WTC11 (cell line): ENCODE measurements around the gene GCC1. TPM values are rescaled to one million over a fixed set of nuclear protein-coding genes. Genes with fewer than 3 reads are reported as not detected.

Source experiments
- ATAC-seq: fragments of 200-7000 bp; cut with Tn5 transposase; 2 replicates; pipeline ENCODE4 v1.10.0; 2021; ENCODE audit warnings: mild to moderate bottlenecking, moderate library complexity
- CTCF ChIA-PET: fragments of 300-600 bp; sonication (Branson Sonifier 250); formaldehyde crosslinking; loops from one replicate; lab custom pipeline; 2021; ENCODE audit warnings: antibody characterized with exemption; lab: Charles Lee
- POLR2A ChIA-PET: fragments of 350-600 bp; sonication (Branson Sonifier 250); formaldehyde crosslinking; loops from one replicate; lab custom pipeline; 2021; ENCODE audit warnings: antibody characterized with exemption; lab: Charles Lee
- DNase-seq: peaks from one replicate; pipeline ENCODE4 v3.0.0; 2021; ENCODE audit warnings: low spot score
- H3K27ac Mint-ChIP-seq: 2 replicates; pipeline ENCODE4 v1.8.0; 2021; ENCODE audit warnings: mixed read lengths
- H3K27me3 Mint-ChIP-seq: 2 replicates; pipeline ENCODE4 v1.8.0; 2021; ENCODE audit warnings: low read depth, mild to moderate bottlenecking, moderate library complexity, mixed read lengths
- H3K36me3 Mint-ChIP-seq: 2 replicates; pipeline ENCODE4 v1.8.0; 2021; ENCODE audit warnings: mixed read lengths
- H3K4me1 Mint-ChIP-seq: 2 replicates; pipeline ENCODE4 v1.8.0; 2022; ENCODE audit warnings: mixed read lengths
- H3K4me3 Mint-ChIP-seq: 2 replicates; pipeline ENCODE4 v1.8.0; 2021; ENCODE audit warnings: mild to moderate bottlenecking, moderate library complexity, mixed read lengths
- H3K9me3 Mint-ChIP-seq: 2 replicates; pipeline ENCODE4 v1.8.0; 2021; ENCODE audit warnings: mixed read lengths
- EMX1 ChIP-seq: fragments of 250-450 bp; sonication (Bioruptor Pico); IDR thresholded peaks from 2 replicates; pipeline ENCODE4 v1.8.0; 2021; ENCODE audit warnings: mild to moderate bottlenecking
- FOXP1 ChIP-seq: sonication (generic); formaldehyde crosslinking; IDR thresholded peaks from 2 replicates; pipeline ENCODE4 v1.8.0; 2022; ENCODE audit warnings: missing genetic modification reagents, mild to moderate bottlenecking, moderate library complexity, borderline replicate concordance
- JAZF1 ChIP-seq: fragments of 250-450 bp; sonication (Bioruptor Pico); IDR thresholded peaks from 2 replicates; pipeline ENCODE4 v1.9.0; 2021; ENCODE audit warnings: moderate library complexity, mild to moderate bottlenecking, inconsistent platforms
- JUN ChIP-seq: sonication (generic); formaldehyde crosslinking; IDR thresholded peaks from 2 replicates; pipeline ENCODE4 v1.8.0; 2023; ENCODE audit warnings: mild to moderate bottlenecking, missing genetic modification reagents
- MYBL2 ChIP-seq: sonication (generic); formaldehyde crosslinking; IDR thresholded peaks from 2 replicates; pipeline ENCODE4 v1.8.1; 2023; ENCODE audit warnings: mild to moderate bottlenecking, moderate library complexity, missing genetic modification reagents
- ZBTB21 ChIP-seq: sonication (generic); formaldehyde crosslinking; IDR thresholded peaks from 2 replicates; pipeline ENCODE4 v1.8.1; 2023; ENCODE audit warnings: mild to moderate bottlenecking, missing genetic modification reagents, borderline replicate concordance
- ZNF219 ChIP-seq: sonication (generic); formaldehyde crosslinking; IDR thresholded peaks from 2 replicates; pipeline ENCODE4 v1.8.0; 2023; ENCODE audit warnings: missing genetic modification reagents, mild to moderate bottlenecking, borderline replicate concordance
- ZNF232 ChIP-seq: sonication (generic); formaldehyde crosslinking; IDR thresholded peaks from 2 replicates; pipeline ENCODE4 v1.8.0; 2022; ENCODE audit warnings: mild to moderate bottlenecking, missing genetic modification reagents
- ZNF317 ChIP-seq: sonication (generic); formaldehyde crosslinking; IDR thresholded peaks from 2 replicates; pipeline ENCODE4 v1.8.1; 2023; ENCODE audit warnings: low read depth, mild to moderate bottlenecking, moderate library complexity, missing genetic modification reagents, borderline replicate concordance
- total RNA-seq: library from RNA; stranded (reverse); gene quantifications from 3 replicates; pipeline ENCODE4 v1.2.3, GENCODE V29; 2021
- TF ChIP-seq, protein P1 (sequence below): fragments of 250-450 bp; sonication (Bioruptor Pico); conservative IDR thresholded peaks from 2 replicates; pipeline ENCODE4 v1.9.0; 2021; ENCODE audit warnings: mild to moderate bottlenecking
- TF ChIP-seq, protein P2 (sequence below): sonication (generic); formaldehyde crosslinking; IDR thresholded peaks from 2 replicates; pipeline ENCODE4 v1.8.1; 2023; ENCODE audit warnings: mild to moderate bottlenecking, missing genetic modification reagents, moderate library complexity
- TF ChIP-seq, protein P3 (sequence below): fragments of 250-450 bp; sonication (Bioruptor Pico); IDR thresholded peaks from 2 replicates; pipeline ENCODE4 v1.9.0; 2021; ENCODE audit warnings: moderate library complexity, mild to moderate bottlenecking, inconsistent platforms, borderline replicate concordance
- TF ChIP-seq, protein P4 (sequence below): fragments of 200-600 bp; IDR thresholded peaks from 2 replicates; pipeline ENCODE4 v1.8.0; 2022; ENCODE audit warnings: antibody characterized with exemption
- TF ChIP-seq, protein P5 (sequence below): sonication (generic); formaldehyde crosslinking; IDR thresholded peaks from 2 replicates; pipeline ENCODE4 v1.8.0; 2022; ENCODE audit warnings: mild to moderate bottlenecking, missing genetic modification reagents
- TF ChIP-seq, protein P6 (sequence below): sonication (generic); formaldehyde crosslinking; IDR thresholded peaks from 2 replicates; pipeline ENCODE4 v1.8.0; 2023; ENCODE audit warnings: mild to moderate bottlenecking, missing genetic modification reagents
- TF ChIP-seq, protein P7 (sequence below): sonication (generic); formaldehyde crosslinking; IDR thresholded peaks from 2 replicates; pipeline ENCODE4 v1.8.1; 2023; ENCODE audit warnings: mild to moderate bottlenecking, moderate library complexity, missing genetic modification reagents
- TF ChIP-seq, protein P8 (sequence below): sonication (generic); formaldehyde crosslinking; IDR thresholded peaks from 2 replicates; pipeline ENCODE4 v1.8.1; 2023; ENCODE audit warnings: mild to moderate bottlenecking, missing genetic modification reagents, moderate library complexity

GCC1 gene
- total RNA-seq, 1 experiment from 2014 or later: 13.2 TPM

DNA sequence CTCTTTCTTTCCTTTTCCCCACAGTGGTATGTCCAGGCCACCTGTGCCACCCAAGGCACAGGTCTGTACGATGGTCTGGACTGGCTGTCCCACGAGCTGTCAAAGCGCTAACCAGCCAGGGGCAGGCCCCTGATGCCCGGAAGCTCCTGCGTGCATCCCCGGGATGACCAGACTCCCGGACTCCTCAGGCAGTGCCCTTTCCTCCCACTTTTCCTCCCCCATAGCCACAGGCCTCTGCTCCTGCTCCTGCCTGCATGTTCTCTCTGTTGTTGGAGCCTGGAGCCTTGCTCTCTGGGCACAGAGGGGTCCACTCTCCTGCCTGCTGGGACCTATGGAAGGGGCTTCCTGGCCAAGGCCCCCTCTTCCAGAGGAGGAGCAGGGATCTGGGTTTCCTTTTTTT lies 5.8 kb upstream of the GCC1 start (continued):
- no peak for TF ChIP-seq MYBL2 (CRISPR knock-in tag)
- TF ChIP-seq EMX1 (CRISPR knock-in tag): no peak
- no peak for TF ChIP-seq JAZF1

DNA sequence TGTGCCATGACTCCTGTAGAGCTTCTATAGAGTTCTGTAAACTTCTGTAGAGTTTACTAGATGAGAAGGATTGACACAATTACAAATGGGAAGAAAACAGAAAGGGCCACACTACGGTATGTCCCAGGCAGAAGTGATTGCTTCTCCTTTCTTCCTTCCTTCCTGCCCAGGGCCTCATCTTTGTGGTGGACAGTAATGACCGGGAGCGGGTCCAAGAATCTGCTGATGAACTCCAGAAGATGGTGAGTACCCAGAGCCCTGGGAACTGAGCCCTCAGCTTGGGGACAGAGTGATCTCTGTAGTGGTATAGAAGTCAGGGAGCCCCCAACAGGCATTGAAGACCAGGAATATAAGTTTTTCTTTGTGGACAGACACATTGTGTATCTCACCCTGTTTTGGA lies 4.5 kb upstream of the GCC1 start:
- no peak overlapping the region for H3K27ac Mint-ChIP-seq
- peak overlapping the region; percentile 39 for H3K4me3 Mint-ChIP-seq
- ChIA-PET CTCF (interaction anchor here (2.8 kb wide), 1 partner anchor 39 kb away, joined by 43 read pairs; no protein-coding TSS in a partner anchor), POLR2A (interaction anchor here (0.7 kb wide), 1 partner anchor 137 kb away, joined by 4 read pairs; no protein-coding TSS in a partner anchor)
- no peak for DNase-seq
- ATAC-seq: no peak
- no peaks in the 10 kb centered on the region for H3K9me3 Mint-ChIP-seq
- H3K27me3 Mint-ChIP-seq: peaks cover 27% of the 10 kb centered on the region
- TF ChIP-seq ZNF219 (no peak), JUN (no peak), ZNF317 (CRISPR knock-in tag) (no peak), ZBTB21 (no peak), FOXP1 (CRISPR knock-in tag) (no peak)
- TF ChIP-seq, protein P1, sequence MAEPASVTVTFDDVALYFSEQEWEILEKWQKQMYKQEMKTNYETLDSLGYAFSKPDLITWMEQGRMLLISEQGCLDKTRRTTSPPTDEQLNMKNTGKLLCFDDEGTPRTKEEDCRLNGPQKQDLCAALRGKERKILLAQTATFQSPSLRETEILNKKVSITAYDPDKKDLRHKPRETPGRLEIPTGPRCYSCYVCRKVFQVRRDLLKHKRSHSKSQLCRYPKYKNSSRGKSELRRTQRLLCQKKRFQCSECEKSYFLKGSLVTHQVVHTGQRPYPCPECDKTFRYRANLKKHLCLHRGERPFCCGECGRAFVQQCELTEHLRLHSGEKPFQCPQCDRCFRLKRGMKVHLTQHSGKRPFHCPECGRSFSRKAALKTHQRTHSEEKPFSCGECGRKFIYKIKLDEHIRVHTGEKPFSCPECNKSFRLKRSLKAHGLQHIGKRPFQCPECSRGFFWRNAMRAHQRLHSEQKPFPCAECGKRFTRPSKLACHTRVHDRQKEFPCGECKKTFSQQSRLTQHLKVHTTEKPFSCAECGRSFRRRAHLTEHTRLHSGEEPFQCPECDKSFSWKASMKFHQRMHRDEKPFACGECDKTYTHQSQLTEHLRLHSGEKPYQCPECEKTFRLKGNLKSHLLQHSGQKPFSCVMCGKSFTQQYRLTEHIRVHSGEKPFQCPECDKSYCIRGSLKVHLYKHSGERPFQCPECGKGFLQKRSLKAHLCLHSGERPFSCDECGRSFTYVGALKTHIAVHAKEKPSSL (CRISPR knock-in tag): no peak
- TF ChIP-seq, protein P2, sequence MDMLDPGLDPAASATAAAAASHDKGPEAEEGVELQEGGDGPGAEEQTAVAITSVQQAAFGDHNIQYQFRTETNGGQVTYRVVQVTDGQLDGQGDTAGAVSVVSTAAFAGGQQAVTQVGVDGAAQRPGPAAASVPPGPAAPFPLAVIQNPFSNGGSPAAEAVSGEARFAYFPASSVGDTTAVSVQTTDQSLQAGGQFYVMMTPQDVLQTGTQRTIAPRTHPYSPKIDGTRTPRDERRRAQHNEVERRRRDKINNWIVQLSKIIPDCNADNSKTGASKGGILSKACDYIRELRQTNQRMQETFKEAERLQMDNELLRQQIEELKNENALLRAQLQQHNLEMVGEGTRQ: no peak
- TF ChIP-seq, protein P3, sequence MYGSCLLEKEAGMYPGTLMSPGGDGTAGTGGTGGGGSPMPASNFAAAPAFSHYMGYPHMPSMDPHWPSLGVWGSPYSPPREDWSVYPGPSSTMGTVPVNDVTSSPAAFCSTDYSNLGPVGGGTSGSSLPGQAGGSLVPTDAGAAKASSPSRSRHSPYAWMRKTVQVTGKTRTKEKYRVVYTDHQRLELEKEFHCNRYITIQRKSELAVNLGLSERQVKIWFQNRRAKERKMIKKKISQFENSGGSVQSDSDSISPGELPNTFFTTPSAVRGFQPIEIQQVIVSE: no peak
- peaks cover 20% of the 10 kb centered on the region for H3K4me1 Mint-ChIP-seq
- H3K36me3 Mint-ChIP-seq: peaks cover 23% of the 10 kb centered on the region

DNA sequence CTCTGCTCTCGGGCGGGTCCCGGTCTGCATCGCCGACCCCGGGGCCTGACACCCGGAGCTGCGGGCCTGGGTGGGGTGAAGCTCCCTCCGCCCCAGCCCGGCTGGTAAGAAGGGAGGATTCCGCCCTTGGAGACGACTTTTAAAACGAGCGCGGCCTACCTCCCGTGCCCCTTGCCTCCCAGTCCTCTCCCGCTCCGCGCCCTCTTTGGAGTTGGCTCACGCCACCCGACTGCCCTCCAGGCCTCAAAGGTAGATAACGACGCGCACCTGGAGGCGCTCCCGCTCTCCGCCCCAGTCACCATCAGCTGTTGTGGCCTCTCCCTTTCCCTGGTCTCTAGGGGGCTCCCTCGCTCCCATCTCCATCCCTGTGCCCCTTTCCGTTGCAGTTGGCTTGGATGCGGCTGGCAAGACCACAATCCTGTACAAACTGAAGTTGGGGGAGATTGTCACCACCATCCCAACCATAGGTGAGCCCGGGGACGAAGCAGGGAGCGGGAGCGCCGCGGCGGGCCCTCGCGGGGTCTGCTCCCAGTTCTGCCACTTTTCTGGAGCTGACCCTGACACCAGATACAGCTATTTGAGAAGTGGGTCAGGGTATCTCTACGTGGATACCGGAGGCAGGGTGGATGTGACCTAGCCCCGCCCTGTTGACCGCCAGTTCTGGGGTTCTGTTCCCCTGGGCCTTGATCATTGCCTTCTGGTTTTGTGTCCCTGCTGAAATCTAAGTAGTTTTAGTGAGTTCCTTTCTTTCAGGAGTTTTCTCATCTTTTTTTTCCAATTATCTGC lies 3.5 kb upstream of the GCC1 start:
- Mint-ChIP-seq H3K4me3 (peak overlapping the region; percentile 96), H3K4me1 (peaks cover 29% of the 10 kb centered on the region), H3K27ac (peak overlapping the region; percentile 97), H3K27me3 (peaks cover 24% of the 10 kb centered on the region), H3K9me3 (no peaks in the 10 kb centered on the region), H3K36me3 (peaks cover 23% of the 10 kb centered on the region)
- ChIA-PET CTCF (interaction anchor here (0.9 to 2.8 kb wide), 16 partner anchors 9 to 621 kb away, joined by 3 to 43 read pairs (median 5); partner anchors contain the start of gene PAX4), POLR2A (interaction anchor here (0.7 to 2.9 kb wide), 4 partner anchors 32 to 62 kb away, joined by 3 to 9 read pairs (median 5); no protein-coding TSS in a partner anchor)
- DNase-seq (peak; percentile 79), ATAC-seq (peak; percentile 63)
- TF ChIP-seq, protein P4, sequence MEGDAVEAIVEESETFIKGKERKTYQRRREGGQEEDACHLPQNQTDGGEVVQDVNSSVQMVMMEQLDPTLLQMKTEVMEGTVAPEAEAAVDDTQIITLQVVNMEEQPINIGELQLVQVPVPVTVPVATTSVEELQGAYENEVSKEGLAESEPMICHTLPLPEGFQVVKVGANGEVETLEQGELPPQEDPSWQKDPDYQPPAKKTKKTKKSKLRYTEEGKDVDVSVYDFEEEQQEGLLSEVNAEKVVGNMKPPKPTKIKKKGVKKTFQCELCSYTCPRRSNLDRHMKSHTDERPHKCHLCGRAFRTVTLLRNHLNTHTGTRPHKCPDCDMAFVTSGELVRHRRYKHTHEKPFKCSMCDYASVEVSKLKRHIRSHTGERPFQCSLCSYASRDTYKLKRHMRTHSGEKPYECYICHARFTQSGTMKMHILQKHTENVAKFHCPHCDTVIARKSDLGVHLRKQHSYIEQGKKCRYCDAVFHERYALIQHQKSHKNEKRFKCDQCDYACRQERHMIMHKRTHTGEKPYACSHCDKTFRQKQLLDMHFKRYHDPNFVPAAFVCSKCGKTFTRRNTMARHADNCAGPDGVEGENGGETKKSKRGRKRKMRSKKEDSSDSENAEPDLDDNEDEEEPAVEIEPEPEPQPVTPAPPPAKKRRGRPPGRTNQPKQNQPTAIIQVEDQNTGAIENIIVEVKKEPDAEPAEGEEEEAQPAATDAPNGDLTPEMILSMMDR: peak; percentile 13; the same call in 1 of the 2 replicates
- TF ChIP-seq, protein P5, sequence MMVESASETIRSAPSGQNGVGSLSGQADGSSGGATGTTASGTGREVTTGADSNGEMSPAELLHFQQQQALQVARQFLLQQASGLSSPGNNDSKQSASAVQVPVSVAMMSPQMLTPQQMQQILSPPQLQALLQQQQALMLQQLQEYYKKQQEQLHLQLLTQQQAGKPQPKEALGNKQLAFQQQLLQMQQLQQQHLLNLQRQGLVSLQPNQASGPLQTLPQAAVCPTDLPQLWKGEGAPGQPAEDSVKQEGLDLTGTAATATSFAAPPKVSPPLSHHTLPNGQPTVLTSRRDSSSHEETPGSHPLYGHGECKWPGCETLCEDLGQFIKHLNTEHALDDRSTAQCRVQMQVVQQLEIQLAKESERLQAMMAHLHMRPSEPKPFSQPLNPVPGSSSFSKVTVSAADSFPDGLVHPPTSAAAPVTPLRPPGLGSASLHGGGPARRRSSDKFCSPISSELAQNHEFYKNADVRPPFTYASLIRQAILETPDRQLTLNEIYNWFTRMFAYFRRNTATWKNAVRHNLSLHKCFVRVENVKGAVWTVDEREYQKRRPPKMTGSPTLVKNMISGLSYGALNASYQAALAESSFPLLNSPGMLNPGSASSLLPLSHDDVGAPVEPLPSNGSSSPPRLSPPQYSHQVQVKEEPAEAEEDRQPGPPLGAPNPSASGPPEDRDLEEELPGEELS (CRISPR knock-in tag): 0 out of 2 replicates have a peak, but pooled peaks have one; percentile 22
- TF ChIP-seq ZBTB21 (no peak), ZNF232 (peak; percentile 82)
- TF ChIP-seq, protein P6, sequence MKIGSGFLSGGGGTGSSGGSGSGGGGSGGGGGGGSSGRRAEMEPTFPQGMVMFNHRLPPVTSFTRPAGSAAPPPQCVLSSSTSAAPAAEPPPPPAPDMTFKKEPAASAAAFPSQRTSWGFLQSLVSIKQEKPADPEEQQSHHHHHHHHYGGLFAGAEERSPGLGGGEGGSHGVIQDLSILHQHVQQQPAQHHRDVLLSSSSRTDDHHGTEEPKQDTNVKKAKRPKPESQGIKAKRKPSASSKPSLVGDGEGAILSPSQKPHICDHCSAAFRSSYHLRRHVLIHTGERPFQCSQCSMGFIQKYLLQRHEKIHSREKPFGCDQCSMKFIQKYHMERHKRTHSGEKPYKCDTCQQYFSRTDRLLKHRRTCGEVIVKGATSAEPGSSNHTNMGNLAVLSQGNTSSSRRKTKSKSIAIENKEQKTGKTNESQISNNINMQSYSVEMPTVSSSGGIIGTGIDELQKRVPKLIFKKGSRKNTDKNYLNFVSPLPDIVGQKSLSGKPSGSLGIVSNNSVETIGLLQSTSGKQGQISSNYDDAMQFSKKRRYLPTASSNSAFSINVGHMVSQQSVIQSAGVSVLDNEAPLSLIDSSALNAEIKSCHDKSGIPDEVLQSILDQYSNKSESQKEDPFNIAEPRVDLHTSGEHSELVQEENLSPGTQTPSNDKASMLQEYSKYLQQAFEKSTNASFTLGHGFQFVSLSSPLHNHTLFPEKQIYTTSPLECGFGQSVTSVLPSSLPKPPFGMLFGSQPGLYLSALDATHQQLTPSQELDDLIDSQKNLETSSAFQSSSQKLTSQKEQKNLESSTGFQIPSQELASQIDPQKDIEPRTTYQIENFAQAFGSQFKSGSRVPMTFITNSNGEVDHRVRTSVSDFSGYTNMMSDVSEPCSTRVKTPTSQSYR (CRISPR knock-in tag): peak; percentile 44; the same call in 1 of the 2 replicates
- TF ChIP-seq, protein P7, sequence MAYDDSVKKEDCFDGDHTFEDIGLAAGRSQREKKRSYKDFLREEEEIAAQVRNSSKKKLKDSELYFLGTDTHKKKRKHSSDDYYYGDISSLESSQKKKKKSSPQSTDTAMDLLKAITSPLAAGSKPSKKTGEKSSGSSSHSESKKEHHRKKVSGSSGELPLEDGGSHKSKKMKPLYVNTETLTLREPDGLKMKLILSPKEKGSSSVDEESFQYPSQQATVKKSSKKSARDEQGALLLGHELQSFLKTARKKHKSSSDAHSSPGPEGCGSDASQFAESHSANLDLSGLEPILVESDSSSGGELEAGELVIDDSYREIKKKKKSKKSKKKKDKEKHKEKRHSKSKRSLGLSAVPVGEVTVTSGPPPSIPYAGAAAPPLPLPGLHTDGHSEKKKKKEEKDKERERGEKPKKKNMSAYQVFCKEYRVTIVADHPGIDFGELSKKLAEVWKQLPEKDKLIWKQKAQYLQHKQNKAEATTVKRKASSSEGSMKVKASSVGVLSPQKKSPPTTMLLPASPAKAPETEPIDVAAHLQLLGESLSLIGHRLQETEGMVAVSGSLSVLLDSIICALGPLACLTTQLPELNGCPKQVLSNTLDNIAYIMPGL (CRISPR knock-in tag): peak; percentile 92
- TF ChIP-seq, protein P8, sequence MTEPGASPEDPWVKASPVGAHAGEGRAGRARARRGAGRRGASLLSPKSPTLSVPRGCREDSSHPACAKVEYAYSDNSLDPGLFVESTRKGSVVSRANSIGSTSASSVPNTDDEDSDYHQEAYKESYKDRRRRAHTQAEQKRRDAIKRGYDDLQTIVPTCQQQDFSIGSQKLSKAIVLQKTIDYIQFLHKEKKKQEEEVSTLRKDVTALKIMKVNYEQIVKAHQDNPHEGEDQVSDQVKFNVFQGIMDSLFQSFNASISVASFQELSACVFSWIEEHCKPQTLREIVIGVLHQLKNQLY: 0 out of 2 replicates have a peak, but pooled peaks have one; percentile 30
